NCI-H2029 treated with DMSO at 0.1 percent for 48 hours (cell line): ENCODE data around the gene B9D2.

Source experiments
- DNase-seq: peaks from one replicate; lab custom pipeline; 2025; lab: John Stamatoyannopoulos, UW

The B9D2 gene

DNA sequence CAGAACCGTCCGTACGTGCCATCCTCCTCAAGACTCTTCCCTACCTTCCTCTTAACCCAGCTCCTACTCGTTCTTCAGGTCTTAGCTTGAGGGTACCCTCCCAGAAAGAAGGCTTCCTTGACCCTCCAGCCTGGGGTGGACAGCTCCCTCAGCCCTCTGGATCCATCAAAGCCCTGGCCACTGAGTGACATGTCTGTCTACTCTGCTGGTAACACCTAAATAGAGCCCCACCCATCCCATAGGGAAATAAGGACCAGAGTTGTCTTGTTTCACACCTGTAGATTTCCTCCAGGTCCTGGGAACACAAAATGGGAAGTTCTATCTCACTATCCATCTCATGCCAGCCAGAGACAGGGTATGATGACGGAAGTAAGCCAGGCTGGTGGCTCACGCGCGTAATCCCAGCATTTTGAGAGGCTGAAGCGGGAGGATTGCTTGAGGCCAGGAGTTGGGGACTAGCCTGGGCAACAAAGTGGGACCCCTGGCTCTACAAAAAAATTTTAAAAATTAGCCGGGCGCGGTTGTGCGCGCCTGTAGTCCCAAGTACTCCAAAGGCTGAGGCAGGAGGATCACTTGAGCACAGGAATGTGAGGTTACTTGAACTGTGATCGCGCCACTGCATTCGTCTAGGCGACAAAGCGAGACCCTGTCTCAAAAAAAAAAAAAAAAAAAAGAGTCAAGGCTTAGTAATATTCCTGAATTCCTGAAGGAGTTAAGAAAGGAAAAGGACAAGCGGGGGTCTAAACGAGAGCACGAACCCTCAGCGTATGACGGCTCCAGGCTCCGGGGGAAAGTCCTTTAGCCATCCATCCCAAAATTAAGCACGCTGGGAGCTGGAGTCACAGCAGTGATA lies 54.5 kb downstream of the B9D2 start:
- no peak for DNase-seq

DNA sequence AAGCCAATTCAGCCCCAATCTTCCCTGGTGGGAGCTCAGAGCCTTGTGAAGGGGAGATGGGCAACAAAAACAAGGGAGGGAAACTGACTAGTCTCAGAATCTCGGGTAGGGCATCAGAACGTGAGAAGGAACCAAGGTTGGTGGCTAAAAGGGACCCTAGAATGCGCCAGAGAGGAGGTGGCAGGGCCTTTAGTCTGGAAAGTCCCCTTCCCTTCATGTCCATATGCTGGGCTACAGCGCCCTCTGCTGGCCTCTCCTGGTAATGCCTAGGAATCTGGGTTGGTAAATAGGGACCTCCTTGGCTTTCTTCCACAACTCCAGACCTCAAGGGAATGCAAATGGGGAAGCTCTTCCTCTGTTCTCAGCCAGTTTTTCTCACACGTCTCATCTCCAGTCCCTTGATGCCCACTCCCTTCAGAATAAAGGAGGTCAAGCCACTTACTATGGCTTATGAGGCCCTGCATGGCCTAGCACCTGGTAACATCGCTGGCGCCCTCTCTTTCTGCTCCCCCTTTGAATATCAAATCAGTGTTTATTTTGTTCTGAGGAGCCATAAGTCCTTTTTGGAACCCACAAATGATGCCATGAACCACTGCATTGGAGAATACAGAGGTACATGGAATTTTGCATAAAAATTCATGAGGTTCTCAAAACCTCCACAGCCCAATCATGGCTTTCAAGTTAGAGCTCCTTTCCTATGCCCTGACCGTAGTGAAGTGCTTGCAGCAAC lies 55.3 kb downstream of the B9D2 start:
- peak; percentile 83 for DNase-seq

DNA sequence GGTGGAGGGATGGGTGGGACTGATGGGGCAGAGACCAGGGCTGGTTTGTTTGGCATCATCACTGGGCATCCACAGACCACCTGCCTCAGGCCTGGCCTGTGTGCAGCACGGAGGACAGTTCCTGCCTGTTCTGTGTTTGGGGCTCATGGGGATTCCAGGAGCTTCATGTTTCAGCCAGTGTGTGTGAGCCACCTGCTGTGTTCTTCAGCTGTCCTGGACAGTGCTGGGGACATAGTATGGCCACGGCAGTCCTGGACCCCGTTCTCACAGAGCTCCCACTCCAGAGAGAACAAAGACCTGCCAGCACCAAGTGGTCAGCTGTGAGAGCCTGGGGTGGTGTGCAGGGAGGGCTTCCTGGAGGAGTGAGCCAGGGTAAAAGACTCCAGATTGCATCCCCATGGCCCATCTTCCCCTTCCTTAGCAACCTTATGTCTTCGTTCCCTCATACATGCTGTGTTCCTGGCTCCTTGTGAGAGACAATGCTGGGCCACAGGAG lies 55.9 kb downstream of the B9D2 start:
- DNase-seq, result no peak

DNA sequence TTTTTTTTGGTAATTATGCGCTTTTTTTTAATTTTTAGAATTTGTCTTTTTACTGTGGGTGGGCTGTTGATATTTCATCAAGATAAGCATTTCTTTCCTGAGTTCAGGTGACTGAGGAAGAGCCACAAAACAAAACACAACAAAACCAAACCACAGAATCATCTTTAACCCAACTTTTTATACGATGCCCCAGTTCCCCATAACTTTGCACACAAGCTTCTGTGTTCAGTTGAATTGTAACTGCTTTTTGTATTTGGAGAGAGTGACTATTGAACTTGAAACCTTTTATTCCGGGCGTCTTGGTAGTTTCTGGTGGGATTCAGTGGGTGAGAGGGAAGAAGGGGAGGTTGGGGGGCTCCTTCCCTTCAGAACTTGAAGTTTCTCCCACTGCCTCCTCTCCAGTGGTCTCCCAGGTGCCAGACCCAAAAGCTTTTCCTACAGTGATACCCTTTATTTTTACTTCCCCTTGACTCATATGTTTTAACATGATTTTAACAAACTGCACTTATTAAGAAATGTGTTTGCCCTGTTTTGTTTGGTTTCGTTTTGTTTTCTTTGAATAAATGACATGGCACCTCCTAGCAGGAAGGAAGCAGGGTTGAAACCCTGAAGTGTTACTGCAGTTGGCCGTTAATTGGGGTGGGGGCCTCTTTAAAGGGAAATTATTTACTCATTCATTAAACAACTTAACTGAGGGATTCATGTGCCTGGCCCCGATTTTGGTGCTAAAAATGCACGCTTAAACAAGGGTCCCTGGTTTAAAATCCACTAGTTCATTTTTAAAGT lies 56.7 kb downstream of the B9D2 start:
- no peak for DNase-seq

DNA sequence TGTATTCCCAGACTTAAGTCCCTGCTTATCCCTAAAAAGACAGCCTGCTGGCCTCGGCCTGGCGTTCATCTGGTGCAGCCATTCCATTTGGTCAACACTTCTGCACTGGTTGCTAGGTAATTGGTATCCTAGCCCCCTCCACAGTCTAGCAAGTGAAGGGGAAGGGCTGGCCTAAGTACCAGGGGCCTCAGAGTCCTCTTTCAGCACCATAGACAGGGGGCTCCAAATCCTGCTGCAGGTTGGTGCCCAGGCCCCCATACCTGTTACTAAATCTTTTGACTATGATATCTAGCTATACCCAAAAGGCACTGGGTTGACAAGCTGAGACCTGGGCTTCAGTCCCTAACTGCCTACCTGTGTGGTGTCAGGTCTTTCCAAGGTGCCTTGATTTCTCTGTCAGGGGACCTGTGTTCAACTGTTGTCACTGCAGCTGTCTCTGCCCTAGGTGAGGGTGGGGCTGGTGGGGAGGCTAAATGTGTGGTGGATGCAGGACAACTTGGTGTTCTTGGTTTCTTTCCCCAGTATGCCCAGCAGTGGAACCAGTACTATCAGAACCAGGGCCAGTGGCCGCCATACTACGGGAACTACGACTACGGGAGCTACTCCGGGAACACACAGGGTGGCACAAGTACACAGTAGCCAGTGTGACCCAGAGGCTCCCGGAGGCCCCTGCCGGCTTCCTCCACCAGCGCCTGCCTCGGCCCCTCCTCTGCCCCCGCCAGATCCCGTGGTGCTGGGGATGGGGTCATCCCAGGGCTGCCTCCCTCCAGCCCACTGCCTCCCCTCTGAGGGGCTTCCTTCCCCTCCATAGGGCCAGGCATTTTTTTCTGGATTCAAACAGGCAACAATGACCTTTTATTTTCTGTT lies 57.8 kb downstream of the B9D2 start:
- DNase-seq, result no peak

DNA sequence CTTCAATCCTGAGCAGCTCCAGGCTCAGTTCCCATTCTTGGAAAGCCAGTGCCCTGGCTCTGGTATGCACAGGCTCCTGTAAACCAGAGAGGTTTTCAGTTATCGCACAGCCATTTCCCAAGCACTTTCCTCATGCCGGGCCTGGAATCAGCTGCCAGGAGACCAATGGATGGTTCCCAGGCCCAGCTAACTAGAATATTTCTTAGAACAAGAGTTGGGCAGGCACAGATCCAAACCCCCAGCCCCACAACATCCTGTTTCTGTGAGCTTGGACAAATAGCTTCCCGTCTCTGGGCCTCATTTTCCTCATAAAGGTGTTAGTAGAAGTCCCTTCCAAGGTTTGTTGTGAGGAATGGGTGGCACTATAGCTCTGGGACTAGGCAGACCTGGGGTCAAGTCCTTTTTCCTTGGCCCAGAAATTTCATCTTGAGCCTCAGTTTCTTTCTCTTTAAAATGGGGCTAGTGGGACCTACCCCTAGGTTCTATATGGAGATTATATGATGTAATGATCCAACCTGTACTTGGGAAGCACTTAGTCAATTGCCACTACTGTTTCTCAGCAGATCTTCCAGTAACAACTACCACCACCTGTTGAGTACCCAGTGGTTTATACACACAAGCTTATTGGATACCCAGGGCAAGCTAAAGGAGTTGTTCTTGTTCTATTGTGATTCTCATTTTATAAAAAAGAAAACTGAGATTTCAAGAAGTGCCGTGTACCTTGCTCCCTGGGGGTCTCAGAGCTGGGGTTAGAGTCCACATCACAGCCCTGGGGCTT lies 59.1 kb downstream of the B9D2 start:
- DNase-seq, result no peak
